Endothelial cell of umbilical vein (primary cell): ENCODE results near the gene CRAT. TPM values are rescaled to one million over a fixed set of nuclear protein-coding genes. Genes with fewer than 3 reads are reported as not detected.

Source experiments
- BruUV-seq: library from RNA; stranded (reverse); fragments of 400-500 nt; replicated peaks from 2 replicates; lab custom pipeline; 2021; lab: Mats Ljungman, UMichigan
- CTCF ChIA-PET: fragments of 300-600, 350-600 bp; sonication (Branson Sonifier 250); formaldehyde crosslinking; loops from one replicate; lab custom pipeline; 2021; ENCODE audit warnings: antibody characterized with exemption, inconsistent platforms; lab: Charles Lee
- POLR2A ChIA-PET: fragments of 300-600, 350-600 bp; sonication (Branson Sonifier 250); formaldehyde crosslinking; loops from one replicate; lab custom pipeline; 2021; ENCODE audit warnings: antibody characterized with exemption, inconsistent platforms; lab: Charles Lee
- DNase-seq: peaks from one replicate; pipeline ENCODE4 v3.0.0-alpha.2; 2011; ENCODE audit warnings: low read depth, low spot score
- FAIRE-seq: peaks from 2 replicates; lab custom pipeline; 2011; peaks lifted over from hg19 to GRCh38; lab: Jason Lieb, UNC
- H2AFZ ChIP-seq: 2 replicates; pipeline ENCODE4 v1.6.0; 2012; ENCODE audit warnings: low read depth, low read length, control low read depth, inconsistent platforms
- H3K27ac ChIP-seq: 2 replicates; pipeline ENCODE4 v1.5.1; 2011; ENCODE audit warnings: low read depth, mild to moderate bottlenecking, control low read depth, low read length, moderate library complexity; ENCODE audit not compliant: insufficient read depth
- H3K27me3 ChIP-seq, 2 experiments: 2 replicates each; pipeline versions ENCODE4 v1.6.0 to v1.6.1; 2011; ENCODE audit warnings: low read length in 2 of 2, mixed read lengths in 1 of 2; ENCODE audit not compliant: control insufficient read depth in 2 of 2, insufficient read depth in 2 of 2
- H3K36me3 ChIP-seq, 2 experiments: 2 replicates in 1 of 2; 3 replicates in 1 of 2; pipeline ENCODE4 v1.5.1; 2011; ENCODE audit warnings: low read length in 2 of 2, mild to moderate bottlenecking in 1 of 2, moderate library complexity in 1 of 2; ENCODE audit not compliant: control insufficient read depth in 2 of 2, insufficient read depth in 2 of 2; ENCODE audit errors: extremely low read depth in 1 of 2
- H3K4me1 ChIP-seq: 3 replicates; pipeline ENCODE4 v1.5.1; 2011; ENCODE audit warnings: mild to moderate bottlenecking, low read length; ENCODE audit not compliant: control insufficient read depth, insufficient read depth; ENCODE audit errors: extremely low read depth
- H3K4me2 ChIP-seq: 2 replicates; pipeline ENCODE4 v1.6.1; 2011; ENCODE audit warnings: low read length, control low read depth, mixed read lengths; ENCODE audit not compliant: insufficient read depth
- H3K4me3 ChIP-seq, 3 experiments: fragments of 200-600 bp in 1 of 3; sonication (generic), shearing (Covaris generic) in 1 of 3; replicated peaks in 1 of 3; 2 replicates each; pipeline ENCODE4 v1.5.1; 2011 to 2016; ENCODE audit warnings: control low read depth in 3 of 3, low read length in 3 of 3, mild to moderate bottlenecking in 2 of 3, inconsistent platforms in 1 of 3, low read depth in 1 of 3, moderate library complexity in 1 of 3; ENCODE audit not compliant: insufficient read depth in 1 of 3
- H3K79me2 ChIP-seq: 2 replicates; pipeline ENCODE4 v1.6.0; 2012; ENCODE audit warnings: low read length, inconsistent platforms; ENCODE audit not compliant: control insufficient read depth, insufficient read depth
- H3K9ac ChIP-seq: replicated peaks from 2 replicates; pipeline ENCODE3; 2011; ENCODE audit warnings: low read length, control low read depth; ENCODE audit not compliant: insufficient read depth; ENCODE audit errors: extremely low read depth
- H3K9me1 ChIP-seq: replicated peaks from 3 replicates; pipeline ENCODE4 v1.6.0; 2011; ENCODE audit warnings: mild to moderate bottlenecking, low read length; ENCODE audit not compliant: control insufficient read depth, insufficient read depth; ENCODE audit errors: extremely low read depth
- H3K9me3 ChIP-seq: replicated peaks from 2 replicates; pipeline ENCODE4 v1.5.1; 2012; ENCODE audit warnings: low read length, inconsistent platforms; ENCODE audit not compliant: control insufficient read depth, insufficient read depth
- H4K20me1 ChIP-seq: replicated peaks from 2 replicates; pipeline ENCODE3; 2011; ENCODE audit warnings: mild to moderate bottlenecking, low read length; ENCODE audit not compliant: control insufficient read depth, insufficient read depth; ENCODE audit errors: extremely low read depth
- CTCF ChIP-seq, 2 donors: IDR thresholded peaks; 1 replicate in 1 of 2; 2 replicates in 1 of 2; pipeline ENCODE4 v1.5.1; 2011; ENCODE audit warnings: low read length in 2 of 2, mild to moderate bottlenecking in 2 of 2, moderate library complexity in 2 of 2, control low read depth in 1 of 2, inconsistent platforms in 1 of 2, low read depth in 1 of 2; ENCODE audit not compliant: insufficient read depth in 1 of 2; ENCODE audit errors: extremely low read depth in 1 of 2
- EZH2 ChIP-seq: IDR thresholded peaks from 2 replicates; pipeline ENCODE4 v1.6.1; 2012; ENCODE audit warnings: borderline replicate concordance, low read depth, mild to moderate bottlenecking, moderate library complexity, low read length, inconsistent platforms; ENCODE audit not compliant: severe bottlenecking
- FOS ChIP-seq: IDR thresholded peaks from 2 replicates; pipeline ENCODE4 v1.6.1; 2011; ENCODE audit warnings: mild to moderate bottlenecking, low read length, moderate library complexity, borderline replicate concordance; ENCODE audit not compliant: insufficient read depth
- GATA2 ChIP-seq: IDR thresholded peaks from 2 replicates; pipeline ENCODE4 v1.7.0; 2011; ENCODE audit warnings: low read depth, mild to moderate bottlenecking, moderate library complexity, mixed read lengths, low read length; ENCODE audit not compliant: insufficient read length, insufficient read depth
- JUN ChIP-seq: IDR thresholded peaks from 2 replicates; pipeline ENCODE4 v1.6.1; 2011; ENCODE audit warnings: borderline replicate concordance, low read depth; ENCODE audit not compliant: insufficient read length, insufficient read depth
- MAX ChIP-seq: IDR thresholded peaks from 2 replicates; pipeline ENCODE4 v1.6.1; 2011; ENCODE audit not compliant: insufficient read depth, insufficient read length
- MYC ChIP-seq: IDR thresholded peaks from one replicate; pipeline ENCODE4 v1.6.1; 2011; ENCODE audit warnings: mild to moderate bottlenecking, low read depth, low read length
- POLR2A ChIP-seq: IDR thresholded peaks from 2 replicates; pipeline ENCODE4 v1.6.1; 2012; ENCODE audit warnings: low read depth, mild to moderate bottlenecking, control low read depth, low read length
- POLR2AphosphoS5 ChIP-seq: IDR thresholded peaks from 2 replicates; pipeline ENCODE4 v1.6.1; 2012; ENCODE audit warnings: low read depth, mild to moderate bottlenecking, control low read depth, low read length, moderate library complexity; ENCODE audit not compliant: insufficient read depth
- dilution Hi-C: fragments of 300-500 bp; cut with MboI; formaldehyde crosslinking; loops from one replicate; pipeline ENCODE4 v1.15.0; 2019; ENCODE audit warnings: low sequenced_read_pairs; ENCODE audit not compliant: extremely low pct_ligation_motif_present
- intact Hi-C: fragments of 100-400 bp; cut with micrococcal nuclease; formaldehyde crosslinking; loops from one replicate; pipeline ENCODE4 v1.10.0; 2022
- polyA plus RNA-seq, 4 experiments: library from polyadenylated mRNA; depleted of rRNA in 3 of 4; stranded (reverse) in 3 of 4; unstranded in 1 of 4; fragments of >200 nt; gene quantifications; 2 replicates each; pipeline versions ENCODE4 v1.2.1 to v1.2.3, GENCODE V29; 2011 to 2012; ENCODE audit warnings: missing spikeins in 1 of 4
- total RNA-seq: library from RNA; stranded (reverse); gene quantifications from 2 replicates; pipeline ENCODE4 v1.2.3, GENCODE V29; 2021

The CRAT gene
- total and polyA plus RNA-seq, 2 donors (not counting 3 experiments of a cell fraction or from before 2014, with no cell fraction given): 34.2 to 55.3 TPM

- BruUV-seq: no TSS peak
- Histone ChIP-seq H4K20me1 (no peaks in the 10 kb centered on the region), H3K9ac (no peak overlapping the region), H3K27ac (no peak overlapping the region), H3K4me3 (no peak overlapping the region), H2AFZ (no peak overlapping the region), H3K36me3 (no peaks in the 10 kb centered on the region), H3K4me2 (no peak overlapping the region), H3K79me2 (peaks cover 20% of the 10 kb centered on the region), H3K9me1 (no peaks in the 10 kb centered on the region), H3K27me3 (no peaks in the 10 kb centered on the region), H3K9me3 (no peaks in the 10 kb centered on the region), H3K4me1 (peaks cover 16% of the 10 kb centered on the region)
- ChIA-PET CTCF (no interaction called here), POLR2A (no interaction called here)
- TF ChIP-seq JUN: no peak
- TF ChIP-seq POLR2AphosphoS5: no peak
- TF ChIP-seq CTCF (IDR thresholded peaks at IDR 0.05; ENCODE audit: extremely low read depth in 1 of 2, insufficient read depth in 1 of 2, low read depth in 1 of 2, low read length in 2 of 2): no peak
- no peak for TF ChIP-seq GATA2
- TF ChIP-seq MAX: no peak
- TF ChIP-seq FOS: no peak
- no peak for TF ChIP-seq POLR2A
- TF ChIP-seq EZH2: no peak
- no peak for TF ChIP-seq MYC
- FAIRE-seq (no peak), DNase-seq (no peak)
- dilution Hi-C loops (no loop called here), intact Hi-C loops (no loop called here)
Observed at GRCh38 chr9:129078691-129079503, 31.7 kb downstream of the CRAT start.
